ENCODE results near the gene CACNA1B.

Gene CACNA1B

GRCh38 chr9:138061631-138062030, 184.0 kb downstream of the CACNA1B start:
- DNase-seq, result no peak

GRCh38 chr9:138062196-138062595, 184.6 kb downstream of the CACNA1B start:
- DNase-seq, result no peak

- DNase-seq, result no peak
Measured at GRCh38 chr9:138063033-138063432, 185.5 kb downstream of the CACNA1B start.

- no peak for DNase-seq
Measured at GRCh38 chr9:138063785-138064184, 186.2 kb downstream of the CACNA1B start.

GRCh38 chr9:138064547-138064946, 187.0 kb downstream of the CACNA1B start:
- no peak for DNase-seq

GRCh38 chr9:138065287-138065686, 187.7 kb downstream of the CACNA1B start:
- DNase-seq, result no peak

- DNase-seq, result no peak
Measured at GRCh38 chr9:138066049-138066448, 188.5 kb downstream of the CACNA1B start.

GRCh38 chr9:138067613-138068367, 190.2 kb downstream of the CACNA1B start:
- DNase-seq, result no peak

- no peak for DNase-seq
Measured at GRCh38 chr9:138068601-138069035, 191.0 kb downstream of the CACNA1B start.

- DNase-seq, result no peak
Measured at GRCh38 chr9:138069731-138070456, 192.3 kb downstream of the CACNA1B start.

- no peak for DNase-seq
Measured at GRCh38 chr9:138070815-138071214, 193.2 kb downstream of the CACNA1B start.

- DNase-seq, result no peak
Measured at GRCh38 chr9:138071292-138071691, 193.7 kb downstream of the CACNA1B start.

- no peak for DNase-seq
Measured at GRCh38 chr9:138071731-138072130, 194.1 kb downstream of the CACNA1B start.

- DNase-seq, result no peak
Measured at GRCh38 chr9:138072161-138072842, 194.7 kb downstream of the CACNA1B start.

GRCh38 chr9:138072897-138073296, 195.3 kb downstream of the CACNA1B start:
- DNase-seq, result no peak

GRCh38 chr9:138073408-138073807, 195.8 kb downstream of the CACNA1B start:
- no peak for DNase-seq

GRCh38 chr9:138073808-138074207, 196.2 kb downstream of the CACNA1B start:
- DNase-seq, result no peak

GRCh38 chr9:138074516-138074915, 196.9 kb downstream of the CACNA1B start:
- DNase-seq, result no peak

GRCh38 chr9:138075496-138075895, 197.9 kb downstream of the CACNA1B start:
- no peak for DNase-seq

- DNase-seq, result no peak
Measured at GRCh38 chr9:138075961-138076649, 198.5 kb downstream of the CACNA1B start.

- no peak for DNase-seq
Measured at GRCh38 chr9:138076650-138077009, 199.0 kb downstream of the CACNA1B start.

- no peak for DNase-seq
Measured at GRCh38 chr9:138077126-138077525, 199.5 kb downstream of the CACNA1B start.

- DNase-seq, result no peak
Measured at GRCh38 chr9:138077898-138078540, 200.4 kb downstream of the CACNA1B start.
